Measurements from ENCODE around the gene EXOC3L4.

Gene EXOC3L4

GRCh38 chr14:103126088-103126872, 31.8 kb downstream of the EXOC3L4 start:
- DNase-seq = no peak
- in situ Hi-C loops (cut with MboI; ENCODE audit: low pct_unique_long_range_greater_than_20kb, low sequenced_read_pairs) = no loop called here

GRCh38 chr14:103126873-103127304, 32.4 kb downstream of the EXOC3L4 start:
- in situ Hi-C loops (cut with MboI; ENCODE audit: low pct_unique_long_range_greater_than_20kb, low sequenced_read_pairs) = no loop called here
- no peak for DNase-seq

- no peak for DNase-seq
- in situ Hi-C loops (cut with MboI; ENCODE audit: low pct_unique_long_range_greater_than_20kb, low sequenced_read_pairs) = no loop called here
Measured at GRCh38 chr14:103127356-103127755, 32.8 kb downstream of the EXOC3L4 start.

DNA sequence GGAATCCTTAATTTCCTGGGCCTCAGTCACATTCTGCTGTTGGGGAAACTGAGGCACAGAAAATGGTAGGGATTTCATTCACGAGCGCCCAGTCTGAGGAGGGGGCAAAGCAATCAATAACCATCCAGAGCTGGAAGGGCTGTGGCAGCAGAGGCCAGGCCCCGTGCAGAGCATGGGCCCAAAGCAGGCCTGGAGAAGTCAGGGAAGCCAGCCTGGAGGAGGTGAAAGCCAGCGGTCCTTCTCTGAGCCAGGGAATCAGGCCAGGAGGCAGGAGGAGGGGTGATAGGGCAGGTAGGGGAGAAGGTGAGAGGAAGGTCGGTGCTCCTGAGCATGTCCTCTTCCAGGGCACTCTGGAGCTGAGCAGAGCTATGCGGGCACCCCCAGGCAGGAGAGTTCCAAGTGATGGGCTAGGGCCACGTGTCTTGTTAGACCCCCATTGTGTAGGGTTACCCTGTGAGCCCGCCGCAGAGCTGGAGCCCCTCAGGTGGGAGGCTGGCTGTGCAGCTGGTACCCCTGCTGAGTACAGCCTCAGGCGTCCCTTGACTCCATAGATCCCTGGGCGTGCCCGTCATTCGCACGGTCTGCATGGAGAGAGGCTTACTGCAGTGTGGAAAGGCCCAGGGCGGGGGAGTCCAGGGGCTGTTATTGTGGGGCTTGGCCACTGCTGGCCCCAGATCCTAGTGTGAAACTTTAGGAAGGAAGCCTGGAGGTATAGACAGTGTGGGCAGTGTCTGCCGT, 33.5 kb downstream of the EXOC3L4 start:
- in situ Hi-C loops (cut with MboI; ENCODE audit: low pct_unique_long_range_greater_than_20kb, low sequenced_read_pairs) = no loop called here
- no peak for DNase-seq

DNA sequence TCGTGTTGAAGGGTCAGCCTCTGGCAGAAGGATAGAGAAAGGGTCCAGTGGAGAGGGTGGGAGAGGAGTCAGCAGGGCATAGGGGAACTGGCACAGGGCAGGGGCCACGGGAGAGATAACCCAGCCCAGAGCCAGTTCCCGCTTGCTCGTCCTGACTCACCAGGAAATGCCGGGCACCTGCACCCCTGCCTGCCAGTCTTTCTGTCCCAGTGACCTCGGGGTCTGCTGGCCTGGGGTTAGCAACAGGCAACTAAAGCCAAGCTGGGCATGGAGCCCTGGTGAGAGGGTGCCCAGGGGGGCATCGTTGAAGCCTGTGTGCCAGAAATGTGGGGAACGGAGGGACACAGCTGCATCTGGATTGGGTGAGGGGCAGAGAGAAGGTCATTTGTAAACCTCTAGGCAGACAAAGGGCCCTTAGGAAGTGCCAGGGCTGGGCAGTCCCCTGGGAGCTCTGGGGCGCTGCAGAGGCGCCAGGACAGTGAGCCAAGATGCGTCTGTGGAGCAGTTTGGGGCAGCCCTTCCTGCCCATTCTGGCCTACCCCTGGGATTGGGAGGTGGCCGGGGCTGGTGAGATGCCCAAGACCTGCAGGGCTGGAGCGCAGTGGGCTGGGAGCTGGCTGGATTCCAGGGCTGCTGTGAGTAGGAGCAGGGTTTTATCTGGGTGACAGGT, 34.2 kb downstream of the EXOC3L4 start:
- in situ Hi-C loops (cut with MboI; ENCODE audit: low pct_unique_long_range_greater_than_20kb, low sequenced_read_pairs) = no loop called here

GRCh38 chr14:103129301-103130016, 34.9 kb downstream of the EXOC3L4 start:
- in situ Hi-C loops (cut with MboI; ENCODE audit: low pct_unique_long_range_greater_than_20kb, low sequenced_read_pairs) = no loop called here
- no peak for DNase-seq

More for the DNA sequence above, 34.2 kb downstream of the EXOC3L4 start:
- no peak for DNase-seq

- in situ Hi-C loops (cut with MboI; ENCODE audit: low pct_unique_long_range_greater_than_20kb, low sequenced_read_pairs) = no loop called here
- no peak for DNase-seq
Measured at GRCh38 chr14:103130017-103130764, 35.7 kb downstream of the EXOC3L4 start.

DNA sequence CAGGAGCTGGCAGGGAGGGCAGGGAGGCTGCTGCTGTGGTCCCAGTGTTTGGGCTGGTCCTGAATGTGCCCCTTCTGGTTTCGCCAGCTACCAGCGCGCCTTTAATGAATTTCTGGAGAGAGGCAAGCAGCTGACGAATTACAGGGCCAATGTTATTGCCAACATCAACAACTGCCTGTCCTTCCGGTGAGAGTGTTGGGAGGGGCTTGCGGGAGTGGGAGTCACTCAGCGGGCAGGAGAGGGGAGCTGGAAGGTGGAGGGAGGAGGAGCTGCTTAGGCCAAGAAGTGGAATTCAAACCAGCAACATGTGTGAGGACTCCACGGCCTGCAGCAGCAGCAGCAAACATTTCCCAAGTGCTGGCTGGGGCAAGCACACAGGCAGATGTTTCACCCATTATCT, 36.4 kb downstream of the EXOC3L4 start:
- no peak for DNase-seq
- in situ Hi-C loops (cut with MboI; ENCODE audit: low pct_unique_long_range_greater_than_20kb, low sequenced_read_pairs) = no loop called here

DNA sequence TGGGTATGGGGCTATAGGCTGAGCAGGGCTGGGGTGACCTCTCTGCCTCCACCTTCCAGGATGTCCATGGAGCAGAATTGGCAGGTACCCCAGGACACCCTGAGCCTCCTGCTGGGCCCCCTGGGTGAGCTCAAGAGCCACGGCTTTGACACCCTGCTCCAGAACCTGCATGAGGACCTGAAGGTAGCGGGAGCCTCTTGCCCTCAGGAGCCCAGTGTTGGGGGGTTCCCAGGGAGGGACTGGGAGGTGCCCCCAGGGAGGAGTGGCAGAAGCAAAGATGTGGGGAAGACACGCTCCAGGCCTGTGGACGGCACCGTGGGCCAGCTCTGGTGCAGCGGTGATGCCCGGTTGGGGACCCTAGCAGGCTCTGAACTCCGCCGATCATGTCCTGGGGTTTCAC, 37.1 kb downstream of the EXOC3L4 start:
- in situ Hi-C loops (cut with MboI; ENCODE audit: low pct_unique_long_range_greater_than_20kb, low sequenced_read_pairs) = no loop called here
- no peak for DNase-seq

GRCh38 chr14:103132381-103133209, 38.1 kb downstream of the EXOC3L4 start:
- in situ Hi-C loops (cut with MboI; ENCODE audit: low pct_unique_long_range_greater_than_20kb, low sequenced_read_pairs) = no loop called here
- no peak for DNase-seq

DNA sequence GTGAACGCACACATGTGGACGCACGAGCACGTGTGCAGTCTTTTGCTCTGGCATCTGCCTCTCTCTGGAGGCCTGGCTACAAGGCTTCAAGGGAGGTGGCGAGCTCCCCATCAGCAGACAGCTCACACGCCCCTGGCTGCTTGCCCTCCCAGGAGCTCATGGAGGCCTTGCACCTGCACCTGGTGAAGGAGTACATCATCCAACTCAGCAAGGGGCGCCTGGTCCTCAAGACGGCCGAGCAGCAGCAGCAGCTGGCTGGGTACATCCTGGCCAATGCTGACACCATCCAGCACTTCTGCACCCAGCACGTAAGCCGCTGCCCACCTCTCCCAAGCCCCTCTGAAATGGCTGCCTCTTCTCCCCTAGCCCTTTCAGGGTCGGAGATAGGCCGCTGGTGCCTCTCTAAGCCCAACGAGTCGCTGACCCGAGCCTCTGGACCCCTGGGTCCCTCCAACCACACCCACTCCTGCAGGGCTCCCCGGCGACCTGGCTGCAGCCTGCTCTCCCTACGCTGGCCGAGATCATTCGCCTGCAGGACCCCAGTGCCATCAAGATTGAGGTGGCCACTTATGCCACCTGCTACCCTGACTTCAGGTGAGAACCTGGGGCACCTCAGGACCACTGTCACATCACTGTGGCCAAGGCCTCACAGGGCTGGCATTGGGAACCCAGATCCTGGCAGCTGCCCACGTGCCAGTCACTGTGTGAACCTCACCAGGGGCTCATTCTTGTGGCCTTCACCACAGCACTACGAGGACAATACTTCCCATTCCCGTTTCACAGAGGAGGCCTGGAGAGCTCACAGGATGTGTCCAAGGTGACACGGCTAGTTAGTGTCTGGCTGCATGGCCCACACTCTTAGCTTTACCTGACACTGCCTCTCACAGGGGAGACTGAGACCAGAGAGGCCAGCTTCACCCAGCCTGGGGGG, 39.0 kb downstream of the EXOC3L4 start:
- in situ Hi-C loops (cut with MboI; ENCODE audit: low pct_unique_long_range_greater_than_20kb, low sequenced_read_pairs) = no loop called here
- no peak for DNase-seq

DNA sequence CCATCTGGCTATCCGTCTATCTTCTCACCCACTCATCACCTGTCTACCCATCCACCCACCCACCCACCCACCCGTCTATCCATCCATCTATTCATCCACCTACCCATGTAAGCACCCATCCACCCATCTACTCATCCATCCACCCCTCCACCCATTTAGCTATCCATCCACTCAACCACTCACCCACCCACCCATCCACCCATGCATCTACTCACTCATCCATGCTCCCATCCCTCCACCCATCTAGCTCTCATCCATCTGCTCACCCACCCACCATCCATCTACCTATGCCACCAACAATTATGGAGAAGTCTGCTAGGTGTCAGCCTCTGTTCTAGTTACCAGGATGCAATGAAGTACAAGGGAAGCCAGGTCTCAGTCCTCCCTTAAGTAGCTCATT, 39.9 kb downstream of the EXOC3L4 start:
- in situ Hi-C loops (cut with MboI; ENCODE audit: low pct_unique_long_range_greater_than_20kb, low sequenced_read_pairs) = no loop called here
- no peak for DNase-seq

DNA sequence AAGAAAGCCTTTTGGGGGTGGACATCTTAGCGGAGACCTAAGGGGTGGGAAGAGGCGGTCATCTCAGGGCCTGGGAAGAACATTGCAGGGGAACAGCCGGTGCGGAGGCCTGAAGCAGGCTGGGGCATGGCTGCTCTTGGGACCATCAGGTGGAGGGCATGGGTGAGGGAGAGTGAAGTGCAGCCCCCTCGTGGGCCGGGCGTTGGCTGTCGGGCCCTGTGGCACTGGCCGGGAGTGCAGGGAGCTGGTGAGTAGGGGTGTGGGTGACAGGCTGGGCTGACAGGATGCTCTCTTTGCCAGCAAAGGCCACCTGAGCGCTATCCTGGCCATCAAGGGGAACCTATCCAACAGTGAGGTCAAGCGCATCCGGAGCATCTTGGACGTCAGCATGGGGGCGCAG, 40.4 kb downstream of the EXOC3L4 start:
- DNase-seq = no peak
- in situ Hi-C loops (cut with MboI; ENCODE audit: low pct_unique_long_range_greater_than_20kb, low sequenced_read_pairs) = no loop called here

GRCh38 chr14:103135333-103136260, 41.1 kb downstream of the EXOC3L4 start:
- DNase-seq = no peak
- in situ Hi-C loops (cut with MboI; ENCODE audit: low pct_unique_long_range_greater_than_20kb, low sequenced_read_pairs) = no loop called here

DNA sequence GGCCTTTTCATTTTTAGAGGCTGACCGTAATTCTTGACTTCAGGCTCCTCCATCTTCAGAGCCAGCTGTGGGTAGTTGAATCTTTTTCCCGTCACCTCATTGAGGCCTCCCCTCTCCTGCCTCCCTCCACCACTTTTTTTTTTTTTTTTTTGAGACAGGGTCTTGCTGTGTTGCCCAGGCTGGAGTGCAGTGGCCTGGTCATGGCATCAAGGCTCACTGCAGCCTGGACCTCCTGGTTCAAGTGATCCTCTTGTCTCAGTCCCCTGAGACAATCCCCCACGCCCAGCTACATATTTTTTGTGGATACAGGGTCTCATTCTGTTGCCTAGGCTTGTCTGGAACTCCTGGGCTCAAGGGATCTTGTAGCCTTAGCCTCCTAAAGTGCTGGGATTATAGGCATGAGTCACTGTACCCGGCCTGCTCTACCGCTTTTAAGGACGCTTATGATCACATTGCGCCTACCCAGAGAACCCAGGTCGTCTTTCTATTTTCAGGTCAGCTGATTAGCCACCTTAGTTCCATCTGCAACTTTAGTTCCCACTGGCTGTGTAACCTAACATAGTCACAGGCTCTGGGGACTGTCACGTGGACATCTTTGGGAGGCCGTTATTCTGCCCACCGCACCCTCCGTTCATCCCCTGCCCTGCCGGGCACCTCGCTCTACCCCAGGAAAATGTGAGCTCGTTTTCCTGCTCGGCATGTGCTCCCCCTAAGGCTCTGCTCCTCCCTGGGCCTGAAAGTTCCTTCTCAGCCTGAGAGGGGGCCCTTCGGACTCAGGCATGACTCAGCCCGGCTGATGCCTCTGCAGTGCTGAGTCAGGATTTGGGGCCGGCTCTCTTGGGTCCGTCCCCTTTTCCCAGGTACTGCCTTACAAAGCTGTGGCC, 42.1 kb downstream of the EXOC3L4 start:
- no peak for DNase-seq
- in situ Hi-C loops (cut with MboI; ENCODE audit: low pct_unique_long_range_greater_than_20kb, low sequenced_read_pairs) = no loop called here
